Ureter (tissue), 1 donor: ENCODE results near the gene LRRC40. TPM values are rescaled to one million over a fixed set of nuclear protein-coding genes. Genes with fewer than 3 reads are reported as not detected.
"Not testable (repeated sequence)": the region's sequence is repeated elsewhere in the genome, so short reads cannot be mapped to it uniquely, and the experiment has no call there.

ENCODE experiments used
- DNase-seq: peaks from one replicate; pipeline ENCODE4 v3.0.0-alpha.2; 2020; ENCODE audit warnings: low spot score
- total RNA-seq: library from RNA; stranded (reverse); gene quantifications from one replicate; pipeline ENCODE4 v1.2.4, GENCODE V29; 2023
- donor health status: DM: yes; HTN: yes; CAD: no.

The LRRC40 gene
- total RNA-seq, 1 donor from 2014 or later, result 13.1 TPM

GRCh38 chr1:70202173-70202758, 3.1 kb downstream of the LRRC40 start:
- DNase-seq, result no peak

GRCh38 chr1:70200065-70200464, 5.3 kb downstream of the LRRC40 start:
- no peak for DNase-seq

- DNase-seq, result no peak
These were observed 9.0 kb downstream of the LRRC40 start for GRCh38 chr1:70196333-70196732.

- no peak for DNase-seq
These were observed 10.0 kb downstream of the LRRC40 start for GRCh38 chr1:70195342-70195741.

GRCh38 chr1:70194601-70195000, 10.8 kb downstream of the LRRC40 start:
- no peak for DNase-seq

- DNase-seq, result not testable (repeated sequence)
These were observed 12.9 kb downstream of the LRRC40 start for GRCh38 chr1:70192446-70192845.

GRCh38 chr1:70190180-70190579, 15.2 kb downstream of the LRRC40 start:
- DNase-seq, result no peak

GRCh38 chr1:70188522-70188921, 16.9 kb downstream of the LRRC40 start:
- no peak for DNase-seq

- DNase-seq, result not testable (repeated sequence)
These were observed 20.2 kb downstream of the LRRC40 start for GRCh38 chr1:70185181-70185580.

GRCh38 chr1:70171512-70171911, 33.9 kb downstream of the LRRC40 start:
- DNase-seq, result no peak

- DNase-seq, result no peak
These were observed 36.1 kb downstream of the LRRC40 start for GRCh38 chr1:70169018-70169839.

- no peak for DNase-seq
These were observed 37.1 kb downstream of the LRRC40 start for GRCh38 chr1:70168283-70168682.

- DNase-seq, result no peak
These were observed 41.0 kb downstream of the LRRC40 start for GRCh38 chr1:70164350-70164749.

GRCh38 chr1:70156529-70157120, 48.8 kb downstream of the LRRC40 start:
- DNase-seq, result no peak

- DNase-seq, result no peak
These were observed 51.6 kb downstream of the LRRC40 start for GRCh38 chr1:70153739-70154138.

- no peak for DNase-seq
These were observed 54.9 kb downstream of the LRRC40 start for GRCh38 chr1:70150444-70150843.

GRCh38 chr1:70146488-70146887, 58.9 kb downstream of the LRRC40 start:
- DNase-seq, result no peak

- no peak for DNase-seq
These were observed 62.2 kb downstream of the LRRC40 start for GRCh38 chr1:70143048-70143659.

- no peak for DNase-seq
These were observed 63.3 kb downstream of the LRRC40 start for GRCh38 chr1:70142075-70142474.

GRCh38 chr1:70140894-70141293, 64.5 kb downstream of the LRRC40 start:
- DNase-seq, result no peak

- DNase-seq, result no peak
These were observed 65.0 kb downstream of the LRRC40 start for GRCh38 chr1:70140343-70140742.

- no peak for DNase-seq
These were observed 71.2 kb downstream of the LRRC40 start for GRCh38 chr1:70134148-70134547.

- no peak for DNase-seq
These were observed 88.3 kb downstream of the LRRC40 start for GRCh38 chr1:70117046-70117445.
